GM19463 (cell line): Measurements from ENCODE around the gene PIP4P1.
"Not testable (repeated sequence)": the region's sequence is repeated elsewhere in the genome, so short reads cannot be mapped to it uniquely, and the experiment has no call there.

Experiments
- ATAC-seq: cut with Tn5 transposase; IDR thresholded peaks from one replicate; pipeline ENCODE4 v1.9.1; 2021; ENCODE audit warnings: mild to moderate bottlenecking, moderate library complexity; ENCODE audit not compliant: unreplicated experiment

Gene PIP4P1

DNA sequence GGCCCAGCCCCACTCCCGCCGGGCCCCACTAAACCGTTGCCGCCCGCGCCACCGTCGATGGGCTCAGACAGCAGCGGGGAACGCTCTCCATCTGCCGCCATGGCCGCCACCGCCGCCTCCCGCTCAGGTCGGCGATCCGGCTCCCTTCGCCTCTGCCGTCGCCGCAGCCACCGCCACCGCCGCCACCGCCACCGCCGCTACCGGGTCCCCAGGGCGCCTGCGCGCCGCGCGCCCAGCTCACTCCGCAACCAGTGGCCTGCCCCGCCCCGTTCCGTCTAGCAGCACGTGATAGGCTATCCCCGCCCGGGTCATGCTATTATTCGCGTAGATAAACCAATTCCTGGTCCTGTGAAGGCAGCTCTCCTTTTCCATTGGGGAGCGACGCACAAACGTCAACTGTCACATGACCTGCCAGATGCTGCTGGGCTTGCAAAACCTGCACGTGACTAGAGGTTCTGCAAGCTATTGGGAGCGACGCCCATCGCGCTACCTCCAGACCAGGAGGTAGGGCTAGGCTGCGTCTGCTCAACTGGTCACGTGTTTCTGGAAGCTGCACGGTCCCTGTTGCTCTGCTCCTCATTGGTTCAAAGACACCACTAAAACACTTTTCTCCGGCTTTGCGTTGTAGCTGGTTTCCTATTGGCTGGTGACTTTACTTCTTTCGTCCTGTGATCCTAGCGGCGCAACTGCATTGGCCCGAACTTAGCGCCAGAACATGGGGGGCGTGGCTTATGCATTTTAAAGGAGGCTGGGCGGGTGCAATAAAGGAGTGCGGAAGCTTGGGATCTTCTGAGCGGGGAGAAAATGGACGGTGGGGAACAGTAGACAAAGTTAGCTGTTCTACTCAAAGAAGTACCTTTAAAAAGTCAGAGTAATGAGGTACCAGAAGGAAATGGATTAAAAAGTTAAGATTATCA lies at the start of gene PIP4P1:
TSS of gene PIP4P1 (minus strand) at position 210 of the 917 bp plus-strand sequence. CDS start at position 101, 109 bp downstream.
- peak; percentile 92 for ATAC-seq

GRCh38 chr14:20508367-20508766 lies 47.1 kb upstream of the PIP4P1 start:
- no peak for ATAC-seq

DNA sequence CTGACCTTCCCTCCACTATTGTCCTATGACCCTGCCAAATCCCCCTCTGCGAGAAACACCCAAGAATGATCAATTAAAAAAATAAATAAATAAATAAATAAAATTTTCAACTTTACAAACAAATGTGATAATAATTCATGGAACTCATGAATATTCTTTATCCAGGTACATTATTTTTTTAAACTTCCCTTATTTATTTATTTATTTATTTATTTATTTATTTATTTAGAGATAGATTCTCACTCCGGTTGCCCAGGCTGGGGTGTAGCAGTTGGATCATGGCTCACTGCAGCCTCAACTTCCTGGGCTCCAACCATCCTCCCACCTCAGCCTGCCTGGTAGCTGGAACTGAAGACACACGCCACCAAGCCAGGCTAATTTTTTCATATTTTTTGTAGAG lies 46.3 kb upstream of the PIP4P1 start:
- ATAC-seq: not testable (repeated sequence)

DNA sequence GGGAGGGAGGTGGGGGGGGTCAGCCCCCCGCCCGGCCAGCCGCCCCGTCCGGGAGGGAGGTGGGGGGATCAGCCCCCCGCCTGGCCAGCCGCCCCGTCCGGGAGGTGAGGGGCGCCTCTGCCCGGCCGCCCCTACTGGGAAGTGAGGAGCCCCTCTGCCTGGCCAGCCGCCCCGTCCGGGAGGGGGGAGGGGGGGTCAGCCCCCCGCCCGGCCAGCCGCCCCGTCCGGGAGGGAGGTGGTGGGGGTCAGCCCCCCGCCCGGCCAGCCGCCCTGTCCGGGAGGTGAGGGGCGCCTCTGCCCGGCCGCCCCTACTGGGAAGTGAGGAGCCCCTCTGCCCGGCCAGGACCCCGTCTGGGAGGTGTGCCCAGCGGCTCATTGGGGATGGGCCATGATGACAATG lies 45.5 kb upstream of the PIP4P1 start:
- not testable (repeated sequence) for ATAC-seq

- not testable (repeated sequence) for ATAC-seq
Measured at GRCh38 chr14:20506276-20506675, 45.0 kb upstream of the PIP4P1 start.

- no peak for ATAC-seq
Measured at GRCh38 chr14:20503898-20504297, 42.7 kb upstream of the PIP4P1 start.

DNA sequence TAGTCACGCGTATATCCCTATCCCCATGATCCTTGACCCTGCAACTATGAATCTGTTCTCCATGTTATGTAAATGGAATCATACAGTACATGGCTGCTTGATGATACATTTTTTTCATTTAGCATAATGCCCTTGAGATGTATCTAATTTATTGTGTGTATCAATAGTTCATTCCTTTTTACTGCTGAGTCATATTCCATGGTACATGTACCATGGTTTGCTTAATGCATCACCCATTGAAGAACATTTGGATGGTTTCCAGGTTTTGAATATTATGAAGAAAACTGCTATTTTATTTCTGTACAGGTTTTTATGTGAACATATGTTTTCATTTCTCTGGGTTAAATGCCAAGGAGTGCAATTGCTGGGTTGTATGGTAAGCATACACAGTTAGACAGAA lies 40.1 kb upstream of the PIP4P1 start:
- no peak for ATAC-seq

DNA sequence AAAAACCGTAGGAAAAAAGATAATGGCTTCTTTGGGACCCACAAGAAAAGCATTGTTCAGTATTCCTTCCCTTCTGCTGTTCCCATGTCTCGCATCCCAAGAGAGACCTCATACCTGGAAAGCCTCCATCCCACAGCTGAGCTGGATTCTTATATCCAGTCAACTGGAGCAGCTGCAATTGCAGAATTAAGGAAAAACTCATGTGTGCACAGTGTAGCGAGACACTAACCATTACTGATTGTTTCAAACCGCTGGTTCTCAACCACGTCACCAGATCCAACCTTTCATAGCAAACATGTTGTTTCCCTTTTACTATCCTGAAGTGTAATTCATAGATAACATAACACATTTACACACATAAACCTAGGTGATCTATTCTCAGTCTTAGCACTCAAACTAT lies 38.6 kb upstream of the PIP4P1 start:
- ATAC-seq: no peak

DNA sequence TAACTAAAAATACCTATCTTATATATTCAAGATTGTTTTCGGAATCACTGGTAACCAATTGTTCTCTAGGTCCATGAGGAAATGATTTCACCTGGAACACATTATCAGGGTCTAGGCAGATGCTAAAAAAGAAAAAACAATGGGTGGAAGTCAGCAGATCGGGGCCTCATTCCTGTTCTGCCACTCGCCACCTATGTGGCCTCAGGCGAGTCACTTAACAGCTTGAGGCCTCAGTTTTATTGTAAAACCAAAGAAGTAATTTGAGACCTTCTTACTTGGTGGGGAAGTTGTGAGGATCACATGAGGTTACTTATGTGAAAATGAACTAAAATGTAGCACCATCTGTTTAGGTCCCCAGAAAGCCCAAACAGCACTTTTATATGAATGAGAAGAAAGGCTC lies 37.9 kb upstream of the PIP4P1 start:
- no peak for ATAC-seq

- no peak for ATAC-seq
Measured at GRCh38 chr14:20498622-20499021, 37.4 kb upstream of the PIP4P1 start.

DNA sequence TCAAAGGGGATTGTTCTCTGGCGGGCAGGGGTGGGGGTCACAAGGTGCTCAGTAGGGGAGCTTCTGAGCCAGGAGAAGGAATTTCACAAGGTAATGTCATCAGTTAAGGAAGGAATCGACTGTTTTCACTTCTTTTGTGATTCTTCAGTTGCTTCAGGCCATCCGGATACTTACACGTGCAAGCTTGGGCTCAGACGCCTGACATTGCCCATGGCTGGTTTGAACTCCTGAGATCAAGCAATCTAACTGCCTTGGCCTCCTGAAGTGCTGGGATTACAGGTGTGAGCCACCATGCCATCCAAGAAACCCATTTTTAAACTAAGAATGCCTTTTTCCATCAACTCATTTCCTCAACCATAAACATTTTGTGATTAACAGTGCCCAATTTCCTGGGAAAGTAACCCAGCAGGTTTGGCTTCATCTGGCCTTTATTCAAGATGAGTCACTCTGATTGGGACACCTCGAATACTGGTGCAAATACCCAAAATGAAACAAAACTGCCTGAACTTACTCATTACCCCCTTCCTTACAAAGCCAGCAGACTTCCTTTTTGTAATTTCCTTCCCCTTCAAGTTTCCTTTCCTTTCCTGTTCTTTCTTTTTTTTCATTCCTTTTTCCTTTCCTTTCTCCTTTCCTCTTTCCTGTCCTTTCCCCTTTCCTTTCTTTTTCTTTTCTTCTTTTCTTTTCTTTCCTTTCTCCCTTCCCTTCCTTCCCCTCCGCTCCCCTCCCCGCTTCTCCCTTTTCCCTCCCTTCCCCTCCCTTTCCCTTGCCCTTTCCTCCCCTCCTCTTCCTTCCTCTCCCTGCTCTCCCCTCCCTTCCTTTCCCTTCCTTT lies 33.9 kb upstream of the PIP4P1 start:
- ATAC-seq: no peak

GRCh38 chr14:20493634-20494033 lies 32.4 kb upstream of the PIP4P1 start:
- no peak for ATAC-seq

DNA sequence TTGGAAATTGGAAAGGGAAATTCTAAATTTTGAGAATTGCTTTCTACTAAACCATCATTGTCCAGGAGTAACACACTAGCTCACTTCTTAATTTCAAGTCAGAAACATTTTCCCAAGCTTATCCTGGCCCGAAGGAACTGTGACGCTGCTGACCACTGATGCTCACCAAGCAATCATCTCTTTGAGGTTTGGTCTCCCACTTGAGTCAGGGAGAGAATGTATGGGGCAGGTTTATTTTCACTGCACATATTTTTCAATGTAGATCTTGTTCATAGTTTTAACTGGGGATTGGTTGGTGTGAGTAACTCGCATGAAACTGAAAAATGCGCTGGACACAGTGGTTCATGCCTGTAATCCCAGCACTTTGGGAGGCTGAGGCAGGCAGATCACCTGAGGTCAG lies 31.3 kb upstream of the PIP4P1 start:
- no peak for ATAC-seq

DNA sequence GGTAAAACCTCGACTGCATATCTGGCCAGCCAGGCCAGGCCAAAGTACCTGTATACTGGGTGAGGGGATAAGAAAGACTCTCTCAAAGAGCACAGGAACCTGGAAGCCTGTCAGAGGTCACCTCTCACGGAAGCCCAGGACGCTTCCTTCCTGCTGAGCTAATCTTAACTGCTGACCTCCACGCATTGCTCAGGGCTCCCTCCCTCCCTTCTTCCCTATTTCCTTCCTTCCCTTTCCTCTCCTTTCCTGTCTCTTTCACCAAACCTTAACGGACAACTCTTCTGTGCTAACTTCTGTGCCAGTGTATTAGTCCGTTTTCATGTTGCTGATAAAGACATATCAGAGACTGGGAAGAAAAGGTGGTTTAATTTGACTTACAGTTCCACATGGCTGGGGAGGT lies 29.3 kb upstream of the PIP4P1 start:
- ATAC-seq: no peak

DNA sequence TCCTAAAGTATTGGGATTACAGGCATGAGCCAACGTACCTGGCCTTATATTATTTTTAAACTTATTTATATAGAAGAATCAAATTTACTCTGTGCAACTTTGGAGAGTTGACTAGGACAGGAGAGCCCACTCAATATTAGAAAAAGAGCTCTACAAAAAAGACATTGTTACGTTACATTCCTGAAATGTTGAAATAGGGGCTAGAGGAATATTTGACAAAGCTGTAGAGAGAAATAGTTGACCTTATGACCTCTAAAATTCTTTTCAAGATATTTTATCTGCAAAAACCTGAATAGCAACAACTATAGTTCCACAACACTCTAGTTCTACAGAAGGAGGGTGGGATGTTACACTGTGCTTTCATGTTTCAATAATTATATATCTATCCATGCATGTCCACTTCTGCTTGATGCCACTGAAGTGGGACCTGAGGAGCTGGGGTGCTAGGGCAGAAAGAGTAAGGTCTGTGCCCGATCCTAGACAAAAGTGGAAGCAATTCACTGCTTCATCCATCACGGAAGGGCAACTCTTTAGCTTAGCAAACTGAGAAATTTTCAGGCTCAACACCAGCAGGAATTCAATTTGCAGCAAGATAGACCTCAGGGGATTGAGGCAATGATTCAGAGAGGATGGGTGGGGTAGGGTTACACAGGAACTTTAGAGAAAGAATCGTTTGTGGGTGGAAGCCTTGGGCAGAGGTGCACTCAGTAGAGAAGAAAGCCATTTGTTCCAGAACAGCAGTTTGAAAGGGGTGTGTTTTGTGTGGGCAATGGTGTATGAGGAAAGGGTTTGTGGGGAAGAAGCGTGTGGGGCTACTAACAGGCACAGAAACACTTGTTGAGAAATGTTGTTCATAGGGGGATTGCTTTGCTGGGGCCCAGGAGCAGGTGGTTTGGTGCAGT lies 28.1 kb upstream of the PIP4P1 start:
- ATAC-seq: peak; percentile 53

- no peak for ATAC-seq
Measured at GRCh38 chr14:20487396-20487725, 26.1 kb upstream of the PIP4P1 start.

GRCh38 chr14:20486684-20487395 lies 25.6 kb upstream of the PIP4P1 start:
- no peak for ATAC-seq

DNA sequence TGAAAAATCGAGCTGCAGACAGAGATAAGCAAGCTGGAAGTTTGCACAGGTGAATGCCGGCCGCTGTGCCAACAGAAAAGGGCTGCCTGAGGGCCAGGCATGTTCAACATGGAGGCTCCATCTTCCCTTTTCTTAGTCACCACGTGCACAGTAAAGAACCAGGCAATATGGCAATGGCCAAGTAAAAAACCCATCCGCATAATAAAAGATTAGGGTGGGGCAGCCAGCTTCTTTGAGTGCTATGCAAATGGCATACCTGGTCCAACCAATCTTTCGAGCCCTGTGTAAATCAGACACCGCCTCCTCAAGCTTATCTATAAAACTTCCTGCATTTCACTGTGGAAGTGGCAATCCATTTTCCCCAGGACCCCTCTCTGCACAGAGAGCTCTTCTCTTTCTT lies 24.7 kb upstream of the PIP4P1 start:
- no peak for ATAC-seq

GRCh38 chr14:20482382-20482781 lies 21.1 kb upstream of the PIP4P1 start:
- ATAC-seq: no peak

- no peak for ATAC-seq
Measured at GRCh38 chr14:20478894-20479293, 17.7 kb upstream of the PIP4P1 start.
